Suprapubic skin (tissue), 4 donors: Measurements from ENCODE around the gene CACNA1H.

Source experiments
- CTCF ChIP-seq, 2 donors: fragments of 200-600 bp in 1 of 2; fragments of 450-650 bp in 1 of 2; sonication (generic) in 1 of 2; IDR thresholded peaks; one replicate each; pipeline ENCODE4 v1.5.1; 2016 to 2019; ENCODE audit warnings: antibody characterized with exemption in 2 of 2, mild to moderate bottlenecking in 1 of 2, moderate library complexity in 1 of 2
- POLR2A ChIP-seq, 2 donors: fragments of 450-650 bp; IDR thresholded peaks; one replicate each; pipeline ENCODE4 v1.6.1; 2017; ENCODE audit warnings: antibody characterized with exemption in 2 of 2, mild to moderate bottlenecking in 2 of 2, moderate library complexity in 2 of 2
- POLR2AphosphoS5 ChIP-seq, 3 donors: sonication (generic); formaldehyde crosslinking; IDR thresholded peaks; one replicate each; pipeline ENCODE4 v1.6.1; 2017; ENCODE audit warnings: antibody characterized with exemption in 3 of 3

DNA sequence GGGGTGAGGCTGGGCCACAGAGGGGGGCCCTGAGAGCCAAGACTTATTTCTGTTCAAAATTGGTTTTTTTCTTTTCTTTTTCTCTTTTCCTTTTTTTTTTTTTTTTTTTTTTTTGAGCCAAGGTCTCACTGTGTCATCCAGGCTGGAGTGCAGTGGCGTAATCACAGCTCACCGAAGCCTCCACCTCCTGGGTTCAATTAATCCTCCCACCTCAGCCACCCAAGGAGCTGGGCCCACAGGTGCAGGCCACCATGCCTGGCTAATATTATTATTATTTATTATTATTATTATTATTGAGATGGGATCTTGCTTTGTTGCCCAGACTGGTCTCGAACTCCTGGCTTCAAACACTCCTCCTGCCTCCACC lies 17.5 kb upstream of the CACNA1H start:
- TF ChIP-seq CTCF (IDR thresholded peaks at IDR 0.05) = no peak
- TF ChIP-seq POLR2AphosphoS5 (IDR thresholded peaks at IDR 0.05) = no peak
- TF ChIP-seq POLR2A (IDR thresholded peaks at IDR 0.05) = no peak
